ENCODE results near the gene CDC25A.

Gene CDC25A

DNA sequence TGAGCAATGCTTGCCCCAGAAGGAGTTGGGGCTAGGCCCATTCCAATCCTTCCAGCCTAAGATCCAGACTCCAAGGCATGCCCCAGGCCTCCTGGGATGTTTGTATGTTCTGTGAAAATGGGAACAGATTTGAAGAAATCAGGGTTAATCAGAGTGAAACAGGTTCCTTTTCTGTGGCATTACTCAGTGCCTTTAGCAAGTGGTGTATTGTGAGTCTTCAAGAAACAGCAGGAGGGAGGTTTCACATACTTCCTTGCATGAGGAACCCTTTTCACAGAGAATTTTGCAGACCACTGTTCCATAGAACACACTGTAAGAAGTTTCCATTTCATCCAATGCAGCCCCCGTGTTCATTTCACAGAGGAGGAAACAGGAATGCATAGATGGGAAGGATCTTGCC lies 8.4 kb upstream of the CDC25A start:
- DNase-seq (ENCODE audit: extremely low read depth in 1 of 2, low read depth in 1 of 2), result no peak

DNA sequence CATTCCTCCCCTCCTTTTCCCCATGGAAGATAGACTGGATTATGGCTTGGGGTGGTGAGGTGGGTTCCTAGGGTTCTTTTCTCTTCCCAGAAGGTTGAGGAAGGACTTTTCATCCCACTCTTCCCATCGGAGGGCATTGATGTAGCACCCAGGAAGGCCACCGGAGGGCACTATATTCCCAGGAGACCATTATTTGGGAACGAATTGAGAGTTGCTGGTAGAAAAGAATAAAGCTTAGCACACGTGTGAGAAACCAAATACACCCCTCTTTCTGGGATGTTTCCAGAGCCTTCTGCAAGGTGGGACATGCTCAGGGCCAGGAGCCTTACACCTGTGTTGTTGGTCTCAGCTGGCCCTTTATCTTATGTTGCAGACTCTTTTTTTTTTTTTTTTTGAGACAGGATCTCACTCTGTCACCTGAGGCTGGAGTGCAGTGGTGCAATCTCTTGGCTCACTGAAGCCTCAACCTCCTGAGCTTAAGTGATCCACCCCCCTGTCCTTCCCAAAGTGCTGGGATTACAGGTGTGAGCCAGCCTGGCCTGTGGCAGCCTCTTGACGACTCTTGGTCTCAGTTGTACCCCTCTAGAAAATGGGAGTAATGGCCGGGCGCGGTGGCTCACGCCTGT lies 6.3 kb upstream of the CDC25A start:
- no peak for DNase-seq (ENCODE audit: extremely low read depth in 1 of 2, low read depth in 1 of 2)

DNA sequence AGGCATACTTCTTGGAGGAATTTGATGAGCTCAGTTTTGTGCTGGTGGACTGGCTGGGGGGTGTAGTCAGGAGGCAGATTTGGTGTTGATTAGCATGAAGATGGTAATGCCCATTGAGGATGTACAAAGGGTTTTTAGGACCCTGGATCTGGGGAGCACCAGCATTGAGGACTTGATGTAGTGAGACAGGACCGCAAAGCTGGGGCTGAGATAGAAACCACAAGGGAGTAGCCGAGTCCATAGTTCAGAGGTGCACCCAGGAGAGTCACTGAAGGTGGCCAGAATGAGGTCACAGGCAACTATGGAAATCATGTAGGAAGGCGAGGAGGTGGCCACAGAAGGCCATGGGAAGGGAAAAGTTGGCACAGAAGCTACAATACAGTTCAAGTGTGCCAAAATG lies 2.7 kb upstream of the CDC25A start:
- DNase-seq (ENCODE audit: extremely low read depth in 1 of 2, low read depth in 1 of 2), result no peak

DNA sequence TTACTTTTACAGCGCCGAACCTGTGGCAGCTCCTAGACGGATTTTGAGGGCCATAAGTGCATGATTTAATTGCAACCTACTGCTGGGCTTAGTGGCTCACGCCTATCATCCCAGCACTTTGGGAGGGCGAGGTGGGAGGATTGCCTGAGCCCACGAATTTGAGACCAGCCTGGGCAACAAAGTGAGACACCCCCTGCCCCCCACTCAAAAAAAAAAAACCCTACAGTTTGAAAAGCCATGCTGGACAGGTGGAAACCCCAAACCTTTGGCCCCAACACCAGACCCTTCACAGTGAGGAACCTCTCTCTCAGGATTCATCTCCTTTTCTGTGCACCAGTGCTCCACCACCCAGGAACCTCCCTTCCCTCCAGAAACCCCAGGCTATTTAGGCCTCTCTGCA lies 1.1 kb upstream of the CDC25A start:
- DNase-seq (ENCODE audit: extremely low read depth in 1 of 2, low read depth in 1 of 2), result no peak

DNA sequence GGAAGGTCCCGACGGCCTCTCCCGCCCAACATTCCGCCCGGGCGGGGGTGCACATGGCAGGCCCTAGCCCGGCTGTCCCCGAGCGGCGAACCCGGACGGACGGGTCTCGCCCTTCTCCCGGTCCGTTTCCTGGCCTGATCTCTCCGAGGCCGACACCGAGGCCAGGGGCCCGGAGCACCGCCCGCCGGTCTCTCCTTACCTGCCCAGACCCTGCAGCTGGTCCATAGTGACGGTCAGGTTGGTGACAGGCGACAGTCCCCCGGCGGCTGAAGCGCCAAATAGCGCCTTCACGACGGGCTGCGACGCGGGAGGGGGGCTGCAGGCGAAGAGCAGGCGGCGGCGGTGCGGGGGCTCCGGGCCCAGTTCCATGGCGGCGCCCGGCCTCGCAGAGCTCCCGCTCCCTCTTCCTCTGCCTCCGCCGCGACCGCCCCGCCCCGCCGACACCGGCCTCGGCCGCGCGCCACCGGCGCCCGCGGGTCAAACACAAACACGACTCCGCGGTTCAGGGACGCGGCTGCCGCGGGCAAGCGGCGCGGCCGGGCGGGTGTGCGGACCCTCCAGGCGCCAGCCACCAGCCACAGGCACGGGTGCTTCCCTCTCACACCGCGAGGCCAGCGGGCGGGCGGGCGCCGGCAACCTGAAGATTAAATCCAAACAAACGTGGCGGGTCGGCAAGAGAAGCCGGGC lies 495 bp downstream of the CDC25A start:
- DNase-seq (ENCODE audit: extremely low read depth in 1 of 2, low read depth in 1 of 2), result peak in 1 of 2 donors; percentile 5

GRCh38 chr3:48187301-48187578 lies 977 bp downstream of the CDC25A start:
- no peak for DNase-seq (ENCODE audit: extremely low read depth in 1 of 2, low read depth in 1 of 2)

DNA sequence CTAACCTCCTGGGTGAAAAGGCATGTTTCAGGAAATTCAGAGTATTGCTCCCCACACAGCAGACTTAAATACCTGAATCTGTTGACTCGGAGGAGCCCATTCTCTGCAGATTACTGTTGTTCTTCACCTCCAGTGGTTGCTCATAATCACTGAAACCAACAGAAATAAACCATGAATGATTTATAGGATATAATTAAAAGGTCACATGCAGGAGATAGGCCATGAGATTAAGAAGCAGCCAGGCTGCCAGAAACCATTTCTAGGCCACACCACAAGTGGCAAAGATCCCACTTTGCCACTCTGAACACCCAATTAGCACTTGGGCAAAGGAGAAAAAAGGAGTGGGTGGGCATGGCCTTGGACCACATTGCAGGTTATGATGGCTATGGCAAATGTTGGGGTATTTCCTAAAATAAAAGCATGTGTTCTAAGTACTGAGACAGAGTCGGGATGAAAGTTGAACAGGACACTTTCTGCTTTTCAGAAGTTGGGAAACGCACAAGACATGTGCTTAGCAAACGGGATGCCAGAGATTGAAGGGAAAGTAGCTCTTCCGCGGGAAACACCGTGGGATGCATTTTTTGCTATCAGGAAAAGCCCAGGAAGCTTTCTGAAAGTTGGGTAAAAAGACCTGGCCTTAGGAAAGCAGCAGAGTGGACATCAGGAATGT lies 1.5 kb downstream of the CDC25A start:
- no peak for DNase-seq (ENCODE audit: extremely low read depth in 1 of 2, low read depth in 1 of 2)

GRCh38 chr3:48185129-48185528 lies 3.1 kb downstream of the CDC25A start:
- DNase-seq (ENCODE audit: extremely low read depth in 1 of 2, low read depth in 1 of 2), result no peak

DNA sequence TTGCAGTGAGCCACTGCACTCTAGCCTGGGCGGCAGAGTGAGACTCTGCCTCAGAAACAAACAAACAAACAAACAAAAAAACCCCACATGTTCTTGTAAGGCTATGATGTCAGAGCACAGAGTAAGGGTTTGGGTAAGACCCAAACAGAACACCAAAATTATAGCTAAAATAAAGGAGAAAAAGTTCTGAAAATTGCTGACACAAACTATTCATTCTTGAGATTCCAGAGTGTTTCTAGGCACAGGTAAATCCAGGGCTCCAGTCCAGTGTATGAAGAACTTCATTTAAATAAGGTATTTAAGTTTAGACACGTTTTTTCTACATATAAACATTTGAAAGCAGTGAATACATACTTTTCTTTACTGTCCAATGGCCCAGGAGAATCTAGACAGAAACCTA lies 3.9 kb downstream of the CDC25A start:
- no peak for DNase-seq (ENCODE audit: extremely low read depth in 1 of 2, low read depth in 1 of 2)

DNA sequence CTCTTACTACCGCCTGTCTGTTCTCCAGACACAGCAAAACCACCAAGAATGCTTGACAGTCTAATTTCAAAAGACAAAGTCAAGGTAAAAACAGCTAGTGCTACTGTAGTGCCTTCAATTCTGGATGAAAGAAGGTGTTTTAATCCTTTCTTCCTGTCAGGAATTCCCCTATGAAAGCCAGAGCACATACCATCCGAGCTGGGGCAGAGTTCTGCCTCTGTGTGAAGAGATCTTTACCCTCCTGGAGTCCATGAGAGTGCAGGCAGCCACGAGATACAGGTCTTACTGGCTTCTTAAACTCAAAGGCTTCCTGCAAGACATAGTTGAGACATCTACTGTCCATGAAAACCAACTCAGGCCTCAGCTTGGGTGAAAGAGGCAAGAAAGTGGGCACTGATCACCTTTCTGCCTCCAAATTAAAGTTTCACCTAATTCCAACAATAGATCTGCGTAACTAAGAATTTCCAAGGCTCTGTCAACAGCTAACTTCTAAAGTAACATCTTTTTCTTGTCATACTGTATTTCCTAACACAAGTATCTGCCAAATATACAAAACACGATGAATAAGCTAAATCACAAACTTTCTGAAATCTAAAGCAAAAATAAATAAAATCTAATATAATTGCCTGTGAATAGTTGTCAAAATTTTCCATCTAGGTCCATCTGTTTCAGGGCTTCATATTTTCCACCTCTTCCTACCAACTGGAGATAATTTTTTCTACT lies 7.5 kb downstream of the CDC25A start:
- no peak for DNase-seq (ENCODE audit: extremely low read depth in 1 of 2, low read depth in 1 of 2)

- no peak for DNase-seq (ENCODE audit: extremely low read depth in 1 of 2, low read depth in 1 of 2)
These were observed 8.2 kb downstream of the CDC25A start for GRCh38 chr3:48180021-48180420.

DNA sequence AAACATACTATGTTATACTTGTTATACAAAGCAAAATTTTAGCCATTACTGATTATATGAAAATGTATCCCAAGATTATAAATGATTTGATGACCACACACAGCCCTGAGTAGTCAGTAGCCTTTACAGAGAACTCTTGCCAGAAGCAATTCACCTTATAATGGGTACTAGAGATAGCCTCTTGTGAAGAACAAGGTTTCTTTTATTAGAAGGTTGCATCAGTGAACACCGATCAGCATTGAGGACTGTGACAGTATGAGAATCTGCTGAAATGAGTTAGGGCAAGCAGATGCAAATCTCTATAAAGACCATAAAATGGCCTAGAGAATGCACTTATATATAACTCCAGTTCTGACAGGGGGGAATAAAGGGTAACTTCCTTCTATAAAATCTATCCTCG lies 10.1 kb downstream of the CDC25A start:
- DNase-seq (ENCODE audit: extremely low read depth in 1 of 2, low read depth in 1 of 2), result no peak

DNA sequence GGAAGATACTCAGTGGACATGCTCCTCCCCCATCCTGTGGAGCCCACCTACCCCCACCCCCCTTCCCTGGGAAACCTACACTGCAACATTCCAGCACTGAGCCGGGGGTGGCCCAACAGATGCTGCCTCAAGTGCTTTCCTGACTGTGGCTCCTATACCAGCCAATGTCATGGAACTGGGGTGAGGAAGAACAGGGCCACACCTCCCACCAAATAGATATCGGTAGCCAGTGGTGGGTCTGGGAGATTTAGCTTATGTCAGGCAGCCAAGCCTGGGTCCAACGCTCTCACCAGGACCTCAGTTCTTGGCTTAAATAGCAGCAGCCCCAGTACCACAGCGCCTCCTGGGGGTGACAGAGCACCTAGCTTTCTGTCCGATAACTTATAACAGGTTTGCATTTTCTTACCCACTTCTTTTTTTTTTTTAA lies 30.3 kb downstream of the CDC25A start:
- peak in 1 of 2 donors; percentile 16 for DNase-seq (ENCODE audit: extremely low read depth in 1 of 2, low read depth in 1 of 2)

- DNase-seq (ENCODE audit: extremely low read depth in 1 of 2, low read depth in 1 of 2), result no peak
These were observed 30.9 kb downstream of the CDC25A start for GRCh38 chr3:48157202-48157840.

- DNase-seq (ENCODE audit: extremely low read depth in 1 of 2, low read depth in 1 of 2), result no peak
These were observed 32.1 kb downstream of the CDC25A start for GRCh38 chr3:48156163-48156562.

DNA sequence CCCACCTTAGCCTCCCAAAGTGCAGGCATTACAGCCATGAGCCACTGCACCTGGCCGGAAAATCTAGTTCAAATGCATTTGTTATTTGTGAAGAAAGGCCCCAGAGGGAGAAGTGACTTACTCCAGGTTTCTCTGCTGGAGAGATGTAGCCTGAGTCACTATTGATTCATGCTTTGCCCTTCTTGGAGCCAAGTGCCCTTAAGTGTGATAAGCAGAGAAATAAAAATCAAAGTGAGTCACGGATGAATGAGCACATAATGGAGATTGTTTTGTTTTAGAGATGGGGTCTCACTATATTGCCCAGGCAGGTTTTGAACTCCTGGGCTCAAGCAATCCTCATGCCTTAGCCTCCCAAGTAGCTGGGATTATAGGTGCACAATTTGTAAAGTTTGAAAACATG lies 33.1 kb downstream of the CDC25A start:
- DNase-seq (ENCODE audit: extremely low read depth in 1 of 2, low read depth in 1 of 2), result no peak

- no peak for DNase-seq (ENCODE audit: extremely low read depth in 1 of 2, low read depth in 1 of 2)
These were observed 36.3 kb downstream of the CDC25A start for GRCh38 chr3:48151807-48152427.

GRCh38 chr3:48151058-48151806 lies 37.0 kb downstream of the CDC25A start:
- DNase-seq (ENCODE audit: extremely low read depth in 1 of 2, low read depth in 1 of 2), result peak in 1 of 2 donors; percentile 29

- no peak for DNase-seq (ENCODE audit: extremely low read depth in 1 of 2, low read depth in 1 of 2)
These were observed 44.2 kb downstream of the CDC25A start for GRCh38 chr3:48143992-48144391.

DNA sequence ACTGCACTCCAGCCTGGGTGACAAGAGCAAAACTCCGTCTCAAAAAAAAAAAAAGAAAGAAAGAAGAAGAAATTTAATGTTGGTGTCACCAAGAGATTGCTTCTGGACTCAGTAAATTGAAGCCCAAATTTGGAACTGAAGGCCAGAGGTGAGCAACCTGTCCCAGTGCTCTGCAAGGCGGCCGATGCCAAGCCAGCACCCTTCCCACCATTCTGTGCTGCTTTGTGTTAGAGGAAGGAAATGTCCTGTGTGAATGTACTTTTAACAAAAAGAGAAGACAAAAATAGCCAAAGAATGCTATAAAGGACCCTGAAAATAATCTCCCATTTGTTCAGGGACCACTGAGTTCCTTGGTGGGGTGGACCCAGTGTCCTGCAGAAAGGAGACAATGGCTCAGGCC lies 44.6 kb downstream of the CDC25A start:
- no peak for DNase-seq (ENCODE audit: extremely low read depth in 1 of 2, low read depth in 1 of 2)
